ENCODE results near the gene FBN2. TPM values are rescaled to one million over a fixed set of nuclear protein-coding genes. Genes with fewer than 3 reads are reported as not detected.

FBN2 gene
- total and polyA plus RNA-seq, 9 of the 15 experiments (the other 6 are each of a cell fraction or from before 2014, with no cell fraction given), result 0.01 to 0.09 TPM; not detected in 7

- FAIRE-seq, result no peak
- no peak for ATAC-seq
- no peak for TF ChIP-seq ATF2 (CRISPR knock-in tag; IDR thresholded peaks at IDR 0.05)
- TF ChIP-seq CLOCK (CRISPR knock-in tag; IDR thresholded peaks at IDR 0.05; ENCODE audit: borderline replicate concordance), result no peak
- TF ChIP-seq ZKSCAN3 (CRISPR knock-in tag; IDR thresholded peaks at IDR 0.05), result no peak
- no peak for TF ChIP-seq FOXM1 (IDR thresholded peaks at IDR 0.05; ENCODE audit: low read depth)
- TF ChIP-seq FOXM1 (CRISPR knock-in tag; IDR thresholded peaks at IDR 0.05; ENCODE audit: low read depth), result no peak
- no peak for TF ChIP-seq MXI1 (IDR thresholded peaks at IDR 0.05; ENCODE audit: low read depth, low read length)
- no peak for TF ChIP-seq MTA1 (IDR thresholded peaks at IDR 0.05; ENCODE audit: borderline replicate concordance)
- no peak for TF ChIP-seq MEIS2 (IDR thresholded peaks at IDR 0.05; ENCODE audit: partially characterized antibody)
- TF ChIP-seq, protein P1, sequence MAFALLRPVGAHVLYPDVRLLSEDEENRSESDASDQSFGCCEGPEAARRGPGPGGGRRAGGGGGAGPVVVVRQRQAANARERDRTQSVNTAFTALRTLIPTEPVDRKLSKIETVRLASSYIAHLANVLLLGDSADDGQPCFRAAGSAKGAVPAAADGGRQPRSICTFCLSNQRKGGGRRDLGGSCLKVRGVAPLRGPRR (CRISPR knock-in tag; IDR thresholded peaks at IDR 0.05), result no peak
- TF ChIP-seq PCBP2 (IDR thresholded peaks at IDR 0.05; ENCODE audit: low read depth, low read length, poor library complexity, severe bottlenecking), result no peak
- TF ChIP-seq YY1 (IDR thresholded peaks at IDR 0.05; ENCODE audit: borderline replicate concordance in 1 of 3, control insufficient read depth in 1 of 3, extremely low read depth in 1 of 3, insufficient read depth in 3 of 3, insufficient read length in 1 of 3, insufficient replicate concordance in 2 of 3, low read depth in 1 of 3, low read length in 2 of 3), result no peak
- no peak for TF ChIP-seq SREBF1 (IDR thresholded peaks at IDR 0.05; ENCODE audit: borderline replicate concordance, low read depth, low read length)
- TF ChIP-seq CREB1 (IDR thresholded peaks at IDR 0.05), result no peak
- TF ChIP-seq CREB1 (CRISPR knock-in tag; IDR thresholded peaks at IDR 0.05), result no peak
- TF ChIP-seq GATA2 (CRISPR knock-in tag; IDR thresholded peaks at IDR 0.05), result no peak
- Histone ChIP-seq H3K27ac (ENCODE audit: extremely low read depth, low read depth, low read length) (no peak overlapping the region), H3K79me2 (ENCODE audit: control insufficient read depth, insufficient read depth, low read length) (no peaks in the 10 kb centered on the region), H4K20me1 (replicated peaks; ENCODE audit: control insufficient read depth, insufficient read depth, low read length) (no peaks in the 10 kb centered on the region), H2AFZ (ENCODE audit: low read depth, low read length) (no peak overlapping the region), H3K9me3 (replicated peaks; ENCODE audit: control insufficient read depth, insufficient read depth, low read depth, low read length) (no peaks in the 10 kb centered on the region), H3K4me2 (ENCODE audit: insufficient read depth, low read length) (no peak overlapping the region), H3K36me3 (ENCODE audit: control insufficient read depth, insufficient read depth, low read length) (no peaks in the 10 kb centered on the region), H3K4me3 (no peak overlapping the region), H3K27me3 (ENCODE audit: control insufficient read depth in 2 of 2, insufficient read depth in 2 of 2, low read length in 2 of 2) (no peaks in the 10 kb centered on the region), H3K4me1 (replicated peaks in 1 of 2; ENCODE audit: control insufficient read depth in 2 of 2, insufficient read depth in 2 of 2, low read length in 2 of 2) (no peaks in the 10 kb centered on the region), H3K9me1 (ENCODE audit: control insufficient read depth, insufficient read depth, low read length) (no peaks in the 10 kb centered on the region), H3K9ac (ENCODE audit: insufficient read depth in 1 of 2, low read depth in 2 of 2, low read length in 2 of 2) (no peak overlapping the region)
- in situ Hi-C loops (cut with MboI) (no loop called here), intact Hi-C loops (cut with micrococcal nuclease) (no loop called here)
- no peak for DNase-seq (ENCODE audit: extremely low read depth in 1 of 4, low spot score in 3 of 4)
- 2% methylated on average over 4 of the region's 5 CpGs for WGBS (ENCODE audit: insufficient coverage, low coverage, missing lambda C conversion rate)
- BruUV-seq (replicated peaks), result no TSS peak
- ChIA-PET CTCF (ENCODE audit: low intra/inter-chr PET ratio) (no interaction called here), POLR2A (no interaction called here)
Measured at GRCh38 chr5:128331261-128331660, 206.8 kb downstream of the FBN2 start.
